ENCODE data around the gene NFKBIZ. TPM values are rescaled to one million over a fixed set of nuclear protein-coding genes. Genes with fewer than 3 reads are reported as not detected.

Gene NFKBIZ
- total RNA-seq, 1 donor from 2014 or later: 20.5 TPM

DNA sequence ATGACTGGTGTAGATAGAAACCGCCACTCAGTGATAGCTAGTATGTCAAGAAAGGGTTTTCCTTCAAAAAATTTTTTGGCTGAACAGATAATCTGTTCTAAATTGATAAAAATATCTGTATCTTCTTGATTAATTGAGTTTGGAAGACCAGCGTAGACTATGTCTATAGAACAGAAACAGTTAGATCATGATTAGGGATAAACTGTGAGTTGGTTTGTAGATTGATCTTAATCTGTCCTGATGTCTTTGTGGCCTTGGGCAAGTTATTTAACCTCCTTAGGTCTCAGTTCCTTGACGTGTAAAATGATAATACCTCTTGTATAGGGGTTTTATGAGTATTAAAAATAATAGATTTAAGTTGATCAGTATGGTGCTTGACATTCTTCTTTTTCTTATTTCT, 4.7 kb downstream of the NFKBIZ start:
- TF ChIP-seq, protein P1, sequence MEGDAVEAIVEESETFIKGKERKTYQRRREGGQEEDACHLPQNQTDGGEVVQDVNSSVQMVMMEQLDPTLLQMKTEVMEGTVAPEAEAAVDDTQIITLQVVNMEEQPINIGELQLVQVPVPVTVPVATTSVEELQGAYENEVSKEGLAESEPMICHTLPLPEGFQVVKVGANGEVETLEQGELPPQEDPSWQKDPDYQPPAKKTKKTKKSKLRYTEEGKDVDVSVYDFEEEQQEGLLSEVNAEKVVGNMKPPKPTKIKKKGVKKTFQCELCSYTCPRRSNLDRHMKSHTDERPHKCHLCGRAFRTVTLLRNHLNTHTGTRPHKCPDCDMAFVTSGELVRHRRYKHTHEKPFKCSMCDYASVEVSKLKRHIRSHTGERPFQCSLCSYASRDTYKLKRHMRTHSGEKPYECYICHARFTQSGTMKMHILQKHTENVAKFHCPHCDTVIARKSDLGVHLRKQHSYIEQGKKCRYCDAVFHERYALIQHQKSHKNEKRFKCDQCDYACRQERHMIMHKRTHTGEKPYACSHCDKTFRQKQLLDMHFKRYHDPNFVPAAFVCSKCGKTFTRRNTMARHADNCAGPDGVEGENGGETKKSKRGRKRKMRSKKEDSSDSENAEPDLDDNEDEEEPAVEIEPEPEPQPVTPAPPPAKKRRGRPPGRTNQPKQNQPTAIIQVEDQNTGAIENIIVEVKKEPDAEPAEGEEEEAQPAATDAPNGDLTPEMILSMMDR (IDR thresholded peaks at IDR 0.05; ENCODE audit: unreplicated experiment): no peak
- peaks cover 50% of the 10 kb centered on the region for H3K36me3 Mint-ChIP-seq (ENCODE audit: low read depth, unreplicated experiment)
- H3K4me1 Mint-ChIP-seq (ENCODE audit: unreplicated experiment): peaks cover 23% of the 10 kb centered on the region

DNA sequence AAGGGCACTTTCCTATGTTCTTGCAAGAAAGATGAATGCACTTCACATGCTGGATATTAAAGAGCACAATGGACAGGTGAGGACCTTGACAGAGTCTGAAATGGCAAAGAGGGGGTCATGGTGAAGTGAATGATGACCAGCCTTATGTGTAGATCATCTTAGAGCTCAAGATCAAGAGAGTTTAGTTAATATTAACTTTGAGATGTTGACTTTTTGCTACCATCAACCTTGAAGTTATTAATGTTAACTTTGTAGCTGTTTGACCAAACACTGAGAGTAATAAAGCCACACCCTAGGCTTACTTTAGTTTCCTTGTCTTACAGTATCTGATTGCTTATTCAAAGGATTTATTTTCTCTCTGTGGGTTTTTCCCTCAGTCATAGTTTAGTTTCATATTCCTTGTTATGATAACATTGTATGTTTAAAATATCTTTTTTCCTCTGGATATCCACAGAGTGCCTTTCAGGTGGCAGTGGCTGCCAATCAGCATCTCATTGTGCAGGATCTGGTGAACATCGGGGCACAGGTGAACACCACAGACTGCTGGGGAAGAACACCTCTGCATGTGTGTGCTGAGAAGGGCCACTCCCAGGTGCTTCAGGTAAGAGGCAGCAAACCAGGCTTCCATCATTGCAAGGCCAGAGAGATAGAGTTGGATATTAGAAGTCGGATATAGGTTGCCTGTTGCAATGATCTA, 5.4 kb downstream of the NFKBIZ start:
- peaks cover 9% of the 10 kb centered on the region for H3K27me3 Mint-ChIP-seq (ENCODE audit: unreplicated experiment)
- peaks cover 23% of the 10 kb centered on the region for H3K4me1 Mint-ChIP-seq (ENCODE audit: unreplicated experiment)
- no peak overlapping the region for H3K4me3 Mint-ChIP-seq (ENCODE audit: unreplicated experiment)
- peaks cover 53% of the 10 kb centered on the region for H3K36me3 Mint-ChIP-seq (ENCODE audit: low read depth, unreplicated experiment)
- no peak for DNase-seq (ENCODE audit: low spot score)
- H3K27ac Mint-ChIP-seq (ENCODE audit: unreplicated experiment): peak overlapping the region; percentile 27
- no peaks in the 10 kb centered on the region for H3K9me3 Mint-ChIP-seq (ENCODE audit: unreplicated experiment)
- TF ChIP-seq, protein P1 (IDR thresholded peaks at IDR 0.05; ENCODE audit: unreplicated experiment): no peak

More for the DNA sequence above, 4.7 kb downstream of the NFKBIZ start:
- Mint-ChIP-seq H3K9me3 (ENCODE audit: unreplicated experiment) (no peaks in the 10 kb centered on the region), H3K27me3 (ENCODE audit: unreplicated experiment) (peaks cover 9% of the 10 kb centered on the region), H3K4me3 (ENCODE audit: unreplicated experiment) (no peak overlapping the region), H3K27ac (ENCODE audit: unreplicated experiment) (no peak overlapping the region)
- no peak for DNase-seq (ENCODE audit: low spot score)

DNA sequence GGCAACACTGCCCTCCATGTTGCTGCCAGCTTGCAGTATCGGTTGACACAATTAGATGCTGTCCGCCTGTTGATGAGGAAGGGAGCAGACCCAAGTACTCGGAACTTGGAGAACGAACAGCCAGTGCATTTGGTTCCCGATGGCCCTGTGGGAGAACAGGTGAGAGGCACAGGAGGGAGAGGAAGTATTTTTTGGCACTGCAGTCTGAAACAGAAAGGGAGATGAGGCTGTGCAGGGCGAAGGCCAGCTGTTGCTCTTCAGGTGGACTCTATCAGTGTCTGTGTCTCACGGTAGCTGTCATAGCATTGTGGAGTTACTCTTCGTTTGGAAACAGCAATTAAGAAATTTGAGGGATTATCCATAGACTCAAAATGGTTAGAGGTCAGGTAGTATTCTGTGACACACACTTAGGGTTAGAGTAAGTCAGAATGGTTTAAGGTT, 8.0 kb downstream of the NFKBIZ start:
- Mint-ChIP-seq H3K36me3 (ENCODE audit: low read depth, unreplicated experiment) (peaks cover 67% of the 10 kb centered on the region), H3K9me3 (ENCODE audit: unreplicated experiment) (no peaks in the 10 kb centered on the region)

DNA sequence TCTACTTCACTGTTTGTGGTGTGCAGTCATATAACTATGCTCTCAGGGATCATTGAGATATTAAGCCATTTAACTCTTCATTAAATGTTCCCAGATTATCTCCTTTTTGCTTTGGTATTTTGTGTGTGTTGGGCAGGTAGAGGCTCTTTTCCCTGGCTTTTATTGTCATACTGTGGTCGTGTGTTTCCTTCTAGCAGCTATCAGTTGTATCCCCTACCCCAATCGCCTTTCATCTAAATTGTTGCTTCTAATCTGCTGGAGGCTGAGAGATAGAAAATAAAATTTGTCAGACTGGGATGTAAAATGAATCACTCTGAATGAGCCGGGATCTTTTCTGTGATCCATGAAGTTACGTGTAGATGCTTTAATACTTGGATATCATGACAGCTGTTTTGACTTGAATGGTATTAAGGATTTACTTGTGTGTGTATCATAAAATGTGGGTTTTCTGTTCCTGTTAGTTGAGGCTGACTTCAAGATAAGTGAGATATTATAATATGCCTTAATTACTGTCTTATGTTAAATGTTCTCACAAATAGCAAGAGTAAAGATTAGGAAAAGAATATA, 9.2 kb downstream of the NFKBIZ start:
- peaks cover under 1% of the 10 kb centered on the region for H3K4me1 Mint-ChIP-seq (ENCODE audit: unreplicated experiment)
- peaks cover 59% of the 10 kb centered on the region for H3K36me3 Mint-ChIP-seq (ENCODE audit: low read depth, unreplicated experiment)
- H3K27me3 Mint-ChIP-seq (ENCODE audit: unreplicated experiment): no peaks in the 10 kb centered on the region
- H3K9me3 Mint-ChIP-seq (ENCODE audit: unreplicated experiment): no peaks in the 10 kb centered on the region
- H3K4me3 Mint-ChIP-seq (ENCODE audit: unreplicated experiment): no peak overlapping the region
- no peak overlapping the region for H3K27ac Mint-ChIP-seq (ENCODE audit: unreplicated experiment)
- no peak for DNase-seq (ENCODE audit: low spot score)
- TF ChIP-seq, protein P1 (IDR thresholded peaks at IDR 0.05; ENCODE audit: unreplicated experiment): no peak

More for the DNA sequence above, 8.0 kb downstream of the NFKBIZ start:
- H3K4me3 Mint-ChIP-seq (ENCODE audit: unreplicated experiment): peak overlapping the region; percentile 56
- H3K27ac Mint-ChIP-seq (ENCODE audit: unreplicated experiment): no peak overlapping the region
- H3K27me3 Mint-ChIP-seq (ENCODE audit: unreplicated experiment): no peaks in the 10 kb centered on the region
- peaks cover 5% of the 10 kb centered on the region for H3K4me1 Mint-ChIP-seq (ENCODE audit: unreplicated experiment)
- TF ChIP-seq, protein P1 (IDR thresholded peaks at IDR 0.05; ENCODE audit: unreplicated experiment): no peak
- no peak for DNase-seq (ENCODE audit: low spot score)

DNA sequence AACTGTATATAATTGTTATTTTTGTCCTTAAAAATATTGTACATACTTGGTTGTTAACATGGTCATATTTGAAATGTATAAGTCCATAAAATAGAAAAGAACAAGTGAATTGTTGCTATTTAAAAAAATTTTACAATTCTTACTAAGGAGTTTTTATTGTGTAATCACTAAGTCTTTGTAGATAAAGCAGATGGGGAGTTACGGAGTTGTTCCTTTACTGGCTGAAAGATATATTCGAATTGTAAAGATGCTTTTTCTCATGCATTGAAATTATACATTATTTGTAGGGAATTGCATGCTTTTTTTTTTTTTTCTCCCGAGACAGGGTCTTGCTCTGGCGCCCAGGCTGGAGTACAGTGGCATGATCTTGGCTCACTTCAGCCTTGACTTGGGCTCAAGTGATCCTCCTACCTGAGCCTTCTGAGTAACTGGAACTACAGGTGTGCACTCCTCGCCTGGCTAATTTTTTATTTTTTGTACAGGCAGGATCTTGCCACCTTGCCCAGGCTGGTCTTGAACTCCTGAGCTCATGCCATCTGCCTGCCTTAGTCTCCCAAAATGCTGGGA, 10.7 kb downstream of the NFKBIZ start:
- no peak overlapping the region for H3K4me3 Mint-ChIP-seq (ENCODE audit: unreplicated experiment)

More for the DNA sequence above, 10.7 kb downstream of the NFKBIZ start:
- H3K9me3 Mint-ChIP-seq (ENCODE audit: unreplicated experiment): no peaks in the 10 kb centered on the region
- H3K4me1 Mint-ChIP-seq (ENCODE audit: unreplicated experiment): no peaks in the 10 kb centered on the region
- no peaks in the 10 kb centered on the region for H3K27me3 Mint-ChIP-seq (ENCODE audit: unreplicated experiment)
- TF ChIP-seq, protein P1 (IDR thresholded peaks at IDR 0.05; ENCODE audit: unreplicated experiment): no peak
- peaks cover 49% of the 10 kb centered on the region for H3K36me3 Mint-ChIP-seq (ENCODE audit: low read depth, unreplicated experiment)
- no peak overlapping the region for H3K27ac Mint-ChIP-seq (ENCODE audit: unreplicated experiment)
- DNase-seq (ENCODE audit: low spot score): no peak
